ENCODE results near the gene FKBP10. TPM values are rescaled to one million over a fixed set of nuclear protein-coding genes. Genes with fewer than 3 reads are reported as not detected.
A peak's percentile ranks its signal among the peaks of the same experiment; 100 is the strongest.

FKBP10 gene
- total and polyA plus RNA-seq, 4 donors = 0.71 to 17.6 (median 5.6) TPM

DNA sequence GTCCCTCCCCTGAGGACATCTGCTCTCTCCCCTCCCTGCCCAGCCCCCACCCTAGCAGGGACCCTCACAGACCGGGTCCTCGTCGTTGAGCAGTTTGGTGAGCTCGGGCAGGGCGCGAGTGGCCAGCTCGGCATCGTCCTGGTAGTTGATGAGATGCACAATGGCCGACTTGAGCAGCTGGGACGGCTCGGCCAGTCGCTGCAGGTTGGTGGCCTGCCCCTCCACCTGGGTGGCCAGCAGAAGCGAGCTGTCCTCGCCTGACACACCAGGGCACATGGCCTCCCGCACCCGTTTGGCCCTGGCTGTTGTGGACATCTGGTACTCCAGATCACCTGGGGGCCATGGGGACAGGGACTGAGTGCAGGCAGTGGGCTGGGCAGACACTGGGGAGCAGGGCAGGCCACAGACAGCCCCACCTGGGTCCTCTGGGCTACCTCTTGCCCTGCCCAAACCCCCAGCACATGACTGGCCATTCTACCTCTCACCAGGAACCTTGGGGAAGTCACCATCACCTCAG, 43.4 kb upstream of the FKBP10 start:
- H3K9ac ChIP-seq (ENCODE audit: low read depth in 1 of 2, low read length in 2 of 2) = no peak overlapping the region
- no peaks in the 10 kb centered on the region for H3K9me3 ChIP-seq (ENCODE audit: control insufficient read depth in 4 of 4, low read length in 3 of 4)
- no peaks in the 10 kb centered on the region for H3K27me3 ChIP-seq (ENCODE audit: control insufficient read depth in 4 of 4, insufficient read depth in 4 of 4, low read length in 3 of 4)
- H3K36me3 ChIP-seq (ENCODE audit: control insufficient read depth in 4 of 4, insufficient read depth in 3 of 4, low read depth in 1 of 4, low read length in 3 of 4) = peaks cover 8 to 44% (median 29%) of the 10 kb centered on the region in 4 donors
- H3K27ac ChIP-seq (ENCODE audit: low read depth in 1 of 2, low read length in 2 of 2) = no peak overlapping the region
- no peak overlapping the region for H3K4me3 ChIP-seq (ENCODE audit: low read depth in 1 of 3, low read length in 3 of 3)
- DNase-seq (ENCODE audit: low spot score) = no peak
- peak in 1 of 2 donors; percentile 32 for TF ChIP-seq RXRA (IDR thresholded peaks at IDR 0.05)
- TF ChIP-seq, protein P1, sequence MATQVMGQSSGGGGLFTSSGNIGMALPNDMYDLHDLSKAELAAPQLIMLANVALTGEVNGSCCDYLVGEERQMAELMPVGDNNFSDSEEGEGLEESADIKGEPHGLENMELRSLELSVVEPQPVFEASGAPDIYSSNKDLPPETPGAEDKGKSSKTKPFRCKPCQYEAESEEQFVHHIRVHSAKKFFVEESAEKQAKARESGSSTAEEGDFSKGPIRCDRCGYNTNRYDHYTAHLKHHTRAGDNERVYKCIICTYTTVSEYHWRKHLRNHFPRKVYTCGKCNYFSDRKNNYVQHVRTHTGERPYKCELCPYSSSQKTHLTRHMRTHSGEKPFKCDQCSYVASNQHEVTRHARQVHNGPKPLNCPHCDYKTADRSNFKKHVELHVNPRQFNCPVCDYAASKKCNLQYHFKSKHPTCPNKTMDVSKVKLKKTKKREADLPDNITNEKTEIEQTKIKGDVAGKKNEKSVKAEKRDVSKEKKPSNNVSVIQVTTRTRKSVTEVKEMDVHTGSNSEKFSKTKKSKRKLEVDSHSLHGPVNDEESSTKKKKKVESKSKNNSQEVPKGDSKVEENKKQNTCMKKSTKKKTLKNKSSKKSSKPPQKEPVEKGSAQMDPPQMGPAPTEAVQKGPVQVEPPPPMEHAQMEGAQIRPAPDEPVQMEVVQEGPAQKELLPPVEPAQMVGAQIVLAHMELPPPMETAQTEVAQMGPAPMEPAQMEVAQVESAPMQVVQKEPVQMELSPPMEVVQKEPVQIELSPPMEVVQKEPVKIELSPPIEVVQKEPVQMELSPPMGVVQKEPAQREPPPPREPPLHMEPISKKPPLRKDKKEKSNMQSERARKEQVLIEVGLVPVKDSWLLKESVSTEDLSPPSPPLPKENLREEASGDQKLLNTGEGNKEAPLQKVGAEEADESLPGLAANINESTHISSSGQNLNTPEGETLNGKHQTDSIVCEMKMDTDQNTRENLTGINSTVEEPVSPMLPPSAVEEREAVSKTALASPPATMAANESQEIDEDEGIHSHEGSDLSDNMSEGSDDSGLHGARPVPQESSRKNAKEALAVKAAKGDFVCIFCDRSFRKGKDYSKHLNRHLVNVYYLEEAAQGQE (IDR thresholded peaks at IDR 0.05) = no peak
- no peak for TF ChIP-seq NR2F2 (IDR thresholded peaks at IDR 0.05)
- TF ChIP-seq, protein P2, sequence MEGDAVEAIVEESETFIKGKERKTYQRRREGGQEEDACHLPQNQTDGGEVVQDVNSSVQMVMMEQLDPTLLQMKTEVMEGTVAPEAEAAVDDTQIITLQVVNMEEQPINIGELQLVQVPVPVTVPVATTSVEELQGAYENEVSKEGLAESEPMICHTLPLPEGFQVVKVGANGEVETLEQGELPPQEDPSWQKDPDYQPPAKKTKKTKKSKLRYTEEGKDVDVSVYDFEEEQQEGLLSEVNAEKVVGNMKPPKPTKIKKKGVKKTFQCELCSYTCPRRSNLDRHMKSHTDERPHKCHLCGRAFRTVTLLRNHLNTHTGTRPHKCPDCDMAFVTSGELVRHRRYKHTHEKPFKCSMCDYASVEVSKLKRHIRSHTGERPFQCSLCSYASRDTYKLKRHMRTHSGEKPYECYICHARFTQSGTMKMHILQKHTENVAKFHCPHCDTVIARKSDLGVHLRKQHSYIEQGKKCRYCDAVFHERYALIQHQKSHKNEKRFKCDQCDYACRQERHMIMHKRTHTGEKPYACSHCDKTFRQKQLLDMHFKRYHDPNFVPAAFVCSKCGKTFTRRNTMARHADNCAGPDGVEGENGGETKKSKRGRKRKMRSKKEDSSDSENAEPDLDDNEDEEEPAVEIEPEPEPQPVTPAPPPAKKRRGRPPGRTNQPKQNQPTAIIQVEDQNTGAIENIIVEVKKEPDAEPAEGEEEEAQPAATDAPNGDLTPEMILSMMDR (IDR thresholded peaks at IDR 0.05; ENCODE audit: low read depth, low read length, missing input control) = no peak
- peaks cover 12 to 43% (median 29%) of the 10 kb centered on the region in 4 donors for H3K4me1 ChIP-seq (ENCODE audit: control insufficient read depth in 4 of 4, insufficient read depth in 4 of 4, low read length in 3 of 4)
- 90% methylated on average over 16 of the region's 16 CpGs for WGBS

DNA sequence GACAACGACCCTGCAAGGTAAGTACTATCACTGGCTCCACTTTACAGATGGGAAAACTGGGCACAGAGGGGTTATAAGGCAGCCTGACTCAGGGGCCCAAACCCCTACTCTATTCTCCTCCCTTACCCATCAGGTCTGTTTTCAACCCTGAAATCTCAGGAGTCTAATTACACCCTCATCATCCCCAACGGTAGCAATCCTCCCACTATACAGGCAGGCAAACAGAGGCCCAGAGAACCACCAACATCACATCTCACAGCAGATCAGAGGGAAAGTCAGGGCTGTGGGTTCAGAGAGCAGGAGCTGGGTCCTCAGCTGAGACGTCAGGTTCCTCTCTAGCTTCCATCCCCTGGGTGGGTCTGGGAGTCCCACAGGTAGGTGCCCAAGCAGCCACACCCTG, 42.8 kb upstream of the FKBP10 start:
- H3K27ac ChIP-seq (ENCODE audit: low read depth in 1 of 2, low read length in 2 of 2) = no peak overlapping the region
- no peaks in the 10 kb centered on the region for H3K9me3 ChIP-seq (ENCODE audit: control insufficient read depth in 4 of 4, low read length in 3 of 4)
- no peaks in the 10 kb centered on the region for H3K27me3 ChIP-seq (ENCODE audit: control insufficient read depth in 4 of 4, insufficient read depth in 4 of 4, low read length in 3 of 4)
- H3K4me1 ChIP-seq (ENCODE audit: control insufficient read depth in 4 of 4, insufficient read depth in 4 of 4, low read length in 3 of 4) = peaks cover 12 to 45% (median 31%) of the 10 kb centered on the region in 4 donors
- no peak for TF ChIP-seq HNF4A (conservative IDR thresholded peaks at IDR 0.05)
- no peak for TF ChIP-seq TAF1 (conservative IDR thresholded peaks at IDR 0.05)
- no peak for TF ChIP-seq EGR1 (IDR thresholded peaks at IDR 0.05; ENCODE audit: low read depth in 2 of 2)
- TF ChIP-seq RAD21 (IDR thresholded peaks at IDR 0.05) = no peak
- TF ChIP-seq, protein P1 (IDR thresholded peaks at IDR 0.05) = no peak
- H3K9ac ChIP-seq (ENCODE audit: low read depth in 1 of 2, low read length in 2 of 2) = no peak overlapping the region
- WGBS = 83% methylated on average over 3 of the region's 3 CpGs
- peaks cover 4 to 38% (median 27%) of the 10 kb centered on the region in 4 donors for H3K36me3 ChIP-seq (ENCODE audit: control insufficient read depth in 4 of 4, insufficient read depth in 3 of 4, low read depth in 1 of 4, low read length in 3 of 4)
- no peak overlapping the region for H3K4me3 ChIP-seq (ENCODE audit: low read depth in 1 of 3, low read length in 3 of 3)
- no peak for DNase-seq (ENCODE audit: low spot score)
